ENCODE data around the gene PLA2G6.
A peak's percentile ranks its signal among the peaks of the same experiment; 100 is the strongest.

PLA2G6 gene

DNA sequence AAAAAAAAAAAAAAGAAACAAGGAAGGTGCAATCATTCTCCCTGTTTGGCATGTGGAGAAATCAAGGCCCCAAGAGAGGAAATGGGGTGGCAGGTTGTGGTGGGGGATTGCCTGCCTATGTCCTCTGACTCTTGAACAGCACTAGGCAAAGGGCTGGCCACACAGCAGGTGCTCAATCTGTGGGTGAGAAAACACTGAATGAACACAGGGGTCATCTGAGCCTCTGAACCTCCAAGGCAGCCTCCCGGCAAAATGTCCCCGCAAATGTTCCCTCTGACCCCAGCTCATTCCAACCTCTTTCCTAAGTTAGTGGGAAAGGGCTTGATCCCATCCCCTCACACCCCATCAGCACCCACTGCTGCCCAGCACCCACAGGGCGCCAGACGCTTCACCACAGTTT, 4.6 kb downstream of the PLA2G6 start:
- peak overlapping the region; percentile 99 for H3K27ac ChIP-seq (ENCODE audit: low read depth, low read length)
- peak overlapping the region in 1 of 5 donors; percentile 48 for H3K9ac ChIP-seq (ENCODE audit: low read length in 5 of 5)
- no peaks in the 10 kb centered on the region for H3K27me3 ChIP-seq (ENCODE audit: control insufficient read depth in 5 of 5, insufficient read depth in 4 of 5, low read length in 5 of 5)
- no peaks in the 10 kb centered on the region for H3K9me3 ChIP-seq (ENCODE audit: control insufficient read depth in 5 of 5, low read length in 5 of 5)
- H3K36me3 ChIP-seq (ENCODE audit: control insufficient read depth in 5 of 5, insufficient read depth in 5 of 5, low read length in 5 of 5), result no peaks in the 10 kb centered on the region
- H3K4me3 ChIP-seq (ENCODE audit: low read depth in 1 of 5, low read length in 5 of 5), result no peak overlapping the region
- H3K4me1 ChIP-seq (ENCODE audit: control insufficient read depth in 5 of 5, insufficient read depth in 5 of 5, low read length in 5 of 5), result peaks cover 21 to 78% (median 73%) of the 10 kb centered on the region in 5 donors

DNA sequence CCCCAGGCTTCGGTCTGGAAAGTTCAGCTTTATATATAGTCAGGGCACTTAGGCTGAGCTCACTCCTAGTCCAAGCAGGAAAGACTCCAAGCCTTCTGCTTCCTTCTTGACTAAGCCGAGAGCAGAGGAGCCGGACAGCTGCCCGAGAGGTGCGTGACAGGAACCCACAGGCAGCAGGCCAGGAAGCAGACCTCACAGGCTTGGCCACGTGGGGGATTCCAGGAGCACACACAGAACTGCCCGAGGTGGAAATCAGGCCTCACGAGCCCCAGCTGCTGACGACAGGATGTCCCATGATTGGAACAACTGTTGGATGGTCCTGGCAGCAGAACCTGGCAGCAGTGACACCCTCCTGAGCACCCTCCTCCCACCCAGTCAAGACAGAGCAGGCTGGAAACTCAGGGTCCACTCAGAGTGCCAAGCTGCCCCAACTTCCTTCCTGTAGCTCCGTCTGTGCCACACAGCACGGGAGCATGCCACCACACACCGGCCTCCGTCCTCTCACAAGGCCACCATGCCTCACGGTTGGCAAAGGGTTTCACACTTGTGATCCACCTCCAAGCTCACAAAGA, 5.4 kb downstream of the PLA2G6 start:
- Histone ChIP-seq H3K36me3 (ENCODE audit: control insufficient read depth in 5 of 5, insufficient read depth in 5 of 5, low read length in 5 of 5) (no peaks in the 10 kb centered on the region), H3K4me3 (ENCODE audit: low read depth in 1 of 5, low read length in 5 of 5) (no peak overlapping the region), H3K9me3 (ENCODE audit: control insufficient read depth in 5 of 5, low read length in 5 of 5) (no peaks in the 10 kb centered on the region), H3K27ac (ENCODE audit: low read depth, low read length) (peak overlapping the region; percentile 99), H3K27me3 (ENCODE audit: control insufficient read depth in 5 of 5, insufficient read depth in 4 of 5, low read length in 5 of 5) (no peaks in the 10 kb centered on the region), H3K9ac (ENCODE audit: low read length in 5 of 5) (peak overlapping the region in 3 of 5 donors; percentile 23 to 41 (median 32)), H3K4me1 (ENCODE audit: control insufficient read depth in 5 of 5, insufficient read depth in 5 of 5, low read length in 5 of 5) (peaks cover 21 to 76% (median 72%) of the 10 kb centered on the region in 5 donors)

DNA sequence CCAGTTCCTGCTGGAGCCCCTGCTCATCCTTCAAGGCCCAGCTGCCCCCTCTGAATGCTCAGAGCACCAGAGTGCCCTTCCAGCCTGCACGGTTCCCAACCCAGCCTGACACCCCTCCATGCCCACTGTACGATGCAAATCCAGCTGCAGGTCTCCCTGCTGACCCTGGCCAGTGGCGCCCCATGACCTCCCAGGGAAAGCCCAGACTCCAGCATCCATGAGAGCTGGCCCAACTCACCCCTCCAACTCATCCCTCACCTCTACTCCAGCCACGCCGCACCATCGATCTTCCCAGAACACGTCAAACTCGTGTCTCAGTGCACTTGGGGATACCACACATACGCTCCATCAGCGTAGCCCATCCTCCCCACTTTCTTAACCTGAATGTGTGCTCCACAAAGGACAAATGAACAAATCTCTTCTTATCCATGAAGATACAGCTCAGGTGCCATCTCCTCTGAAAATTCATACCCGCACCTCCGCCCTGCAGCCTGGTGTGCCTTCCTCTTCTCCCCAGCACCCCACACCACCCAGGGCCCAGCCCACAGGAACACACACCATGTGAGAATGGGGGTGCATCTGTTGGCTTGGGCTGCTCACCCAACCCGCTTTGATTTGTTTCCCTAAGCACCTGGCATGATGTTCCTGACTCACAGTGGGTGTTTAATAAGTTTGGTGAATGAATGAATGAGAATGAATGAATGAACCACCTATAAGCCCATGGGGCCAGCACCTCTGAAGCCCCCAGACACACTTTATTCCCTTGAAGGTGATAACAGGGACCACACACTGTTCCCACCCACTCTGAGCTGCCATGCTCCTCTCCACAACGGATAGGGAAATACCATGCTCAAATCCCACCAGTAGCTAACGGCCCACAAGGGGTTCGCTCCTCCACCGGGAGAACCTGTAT, 6.2 kb downstream of the PLA2G6 start:
- peak overlapping the region in 3 of 5 donors; percentile 23 to 41 (median 32) for H3K9ac ChIP-seq (ENCODE audit: low read length in 5 of 5)
- H3K4me1 ChIP-seq (ENCODE audit: control insufficient read depth in 5 of 5, insufficient read depth in 5 of 5, low read length in 5 of 5), result peaks cover 14 to 68% (median 64%) of the 10 kb centered on the region in 5 donors
- H3K4me3 ChIP-seq (ENCODE audit: low read depth in 1 of 5, low read length in 5 of 5), result no peak overlapping the region
- no peaks in the 10 kb centered on the region for H3K27me3 ChIP-seq (ENCODE audit: control insufficient read depth in 5 of 5, insufficient read depth in 4 of 5, low read length in 5 of 5)
- H3K27ac ChIP-seq (ENCODE audit: low read depth, low read length), result peak overlapping the region; percentile 99
- peaks cover 0 to 1% (median 0%) of the 10 kb centered on the region in 5 donors for H3K36me3 ChIP-seq (ENCODE audit: control insufficient read depth in 5 of 5, insufficient read depth in 5 of 5, low read length in 5 of 5)
- H3K9me3 ChIP-seq (ENCODE audit: control insufficient read depth in 5 of 5, low read length in 5 of 5), result no peaks in the 10 kb centered on the region

DNA sequence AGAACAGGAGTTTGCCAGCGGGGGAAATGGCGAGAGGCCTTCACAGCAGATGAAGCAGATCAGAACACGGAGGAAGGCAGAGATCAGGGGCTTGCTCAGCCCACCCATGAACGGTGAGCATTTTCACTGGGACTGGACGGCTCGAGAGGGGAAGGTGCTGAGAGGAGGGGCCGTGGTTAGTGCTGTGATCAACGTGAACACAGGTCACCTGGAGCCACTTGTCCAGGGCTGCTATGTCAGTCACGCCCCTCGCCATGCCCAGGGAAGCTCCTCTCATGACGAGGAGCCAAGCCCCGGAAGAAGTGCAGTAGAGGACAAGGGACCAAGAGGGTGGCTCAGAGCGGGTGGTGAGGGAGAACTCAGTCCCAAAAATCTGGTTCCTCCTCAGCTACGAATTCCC, 7.0 kb downstream of the PLA2G6 start:
- Histone ChIP-seq H3K4me1 (ENCODE audit: control insufficient read depth in 5 of 5, insufficient read depth in 5 of 5, low read length in 5 of 5) (peaks cover 14 to 60% (median 55%) of the 10 kb centered on the region in 5 donors), H3K36me3 (ENCODE audit: control insufficient read depth in 5 of 5, insufficient read depth in 5 of 5, low read length in 5 of 5) (peaks cover 0 to 3% (median 0%) of the 10 kb centered on the region in 5 donors), H3K9me3 (ENCODE audit: control insufficient read depth in 5 of 5, low read length in 5 of 5) (no peaks in the 10 kb centered on the region), H3K27ac (ENCODE audit: low read depth, low read length) (no peak overlapping the region), H3K9ac (ENCODE audit: low read length in 5 of 5) (no peak overlapping the region), H3K4me3 (ENCODE audit: low read depth in 1 of 5, low read length in 5 of 5) (no peak overlapping the region), H3K27me3 (ENCODE audit: control insufficient read depth in 5 of 5, insufficient read depth in 4 of 5, low read length in 5 of 5) (no peaks in the 10 kb centered on the region)

DNA sequence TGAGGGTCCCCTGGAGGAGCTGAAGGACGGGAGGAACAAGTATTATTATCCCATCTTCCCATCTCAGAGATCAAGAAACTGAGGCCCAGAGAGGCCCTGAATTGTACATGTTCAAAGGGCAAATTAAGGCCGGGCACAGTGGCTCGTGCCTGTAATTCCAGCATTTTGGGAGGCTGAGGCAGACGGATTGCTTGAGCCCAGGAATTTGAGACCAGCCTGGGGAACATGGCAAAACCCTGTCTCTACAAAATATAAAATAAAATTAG, 8.1 kb downstream of the PLA2G6 start:
- no peaks in the 10 kb centered on the region for H3K9me3 ChIP-seq (ENCODE audit: control insufficient read depth in 5 of 5, low read length in 5 of 5)

DNA sequence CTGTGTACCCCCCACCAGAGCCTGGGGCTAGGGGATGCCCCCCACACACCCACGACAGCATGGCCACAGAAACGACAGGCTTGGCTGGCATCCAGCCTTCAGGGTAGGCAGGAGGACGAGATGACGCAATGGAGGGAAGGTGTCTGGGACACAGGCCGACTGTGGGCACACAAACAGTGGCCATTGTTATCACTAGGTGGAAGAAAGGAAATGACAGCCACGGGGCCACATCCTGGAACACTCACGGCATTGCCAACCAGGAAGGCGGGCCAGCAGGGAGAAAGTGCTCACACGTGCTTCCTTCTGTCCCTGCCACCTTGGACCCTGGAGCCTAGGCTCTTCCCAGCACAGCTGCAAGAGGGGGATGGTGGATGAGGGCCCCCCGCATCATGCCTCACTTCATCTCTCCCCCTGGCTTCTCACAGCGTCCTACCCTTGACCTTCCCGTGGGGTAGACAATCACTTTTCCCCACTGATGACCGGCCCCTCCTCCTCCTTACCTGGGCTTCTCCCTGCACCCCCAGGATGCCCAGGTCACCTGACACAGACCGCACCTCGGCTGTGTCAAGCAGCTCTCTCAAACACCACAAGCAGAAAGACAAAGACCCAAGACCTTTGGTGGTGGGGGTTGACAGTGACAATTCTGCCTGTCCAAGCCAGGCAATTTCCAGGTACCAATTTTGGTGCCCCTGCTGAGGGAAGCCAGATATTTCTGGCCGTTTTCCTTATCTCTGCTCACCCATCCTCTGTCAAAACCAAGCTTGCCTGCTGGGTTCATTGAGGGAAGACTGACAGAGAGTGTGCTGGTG, 8.6 kb downstream of the PLA2G6 start:
- Histone ChIP-seq H3K4me1 (ENCODE audit: control insufficient read depth in 5 of 5, insufficient read depth in 5 of 5, low read length in 5 of 5) (peaks cover 12 to 60% (median 55%) of the 10 kb centered on the region in 5 donors), H3K9me3 (ENCODE audit: control insufficient read depth in 5 of 5, low read length in 5 of 5) (no peaks in the 10 kb centered on the region), H3K27me3 (ENCODE audit: control insufficient read depth in 5 of 5, insufficient read depth in 4 of 5, low read length in 5 of 5) (no peaks in the 10 kb centered on the region), H3K36me3 (ENCODE audit: control insufficient read depth in 5 of 5, insufficient read depth in 5 of 5, low read length in 5 of 5) (peaks cover 0 to 15% (median 5%) of the 10 kb centered on the region in 5 donors), H3K4me3 (ENCODE audit: low read depth in 1 of 5, low read length in 5 of 5) (no peak overlapping the region), H3K9ac (ENCODE audit: low read length in 5 of 5) (peak overlapping the region in 3 of 5 donors; percentile 2 to 37 (median 30)), H3K27ac (ENCODE audit: low read depth, low read length) (peak overlapping the region; percentile 62)

More for the DNA sequence above, 8.1 kb downstream of the PLA2G6 start:
- no peak overlapping the region for H3K4me3 ChIP-seq (ENCODE audit: low read depth in 1 of 5, low read length in 5 of 5)
- no peaks in the 10 kb centered on the region for H3K27me3 ChIP-seq (ENCODE audit: control insufficient read depth in 5 of 5, insufficient read depth in 4 of 5, low read length in 5 of 5)
- H3K36me3 ChIP-seq (ENCODE audit: control insufficient read depth in 5 of 5, insufficient read depth in 5 of 5, low read length in 5 of 5), result peaks cover 0 to 12% (median 3%) of the 10 kb centered on the region in 5 donors
- peaks cover 14 to 60% (median 55%) of the 10 kb centered on the region in 5 donors for H3K4me1 ChIP-seq (ENCODE audit: control insufficient read depth in 5 of 5, insufficient read depth in 5 of 5, low read length in 5 of 5)
- no peak overlapping the region for H3K27ac ChIP-seq (ENCODE audit: low read depth, low read length)
- no peak overlapping the region for H3K9ac ChIP-seq (ENCODE audit: low read length in 5 of 5)

DNA sequence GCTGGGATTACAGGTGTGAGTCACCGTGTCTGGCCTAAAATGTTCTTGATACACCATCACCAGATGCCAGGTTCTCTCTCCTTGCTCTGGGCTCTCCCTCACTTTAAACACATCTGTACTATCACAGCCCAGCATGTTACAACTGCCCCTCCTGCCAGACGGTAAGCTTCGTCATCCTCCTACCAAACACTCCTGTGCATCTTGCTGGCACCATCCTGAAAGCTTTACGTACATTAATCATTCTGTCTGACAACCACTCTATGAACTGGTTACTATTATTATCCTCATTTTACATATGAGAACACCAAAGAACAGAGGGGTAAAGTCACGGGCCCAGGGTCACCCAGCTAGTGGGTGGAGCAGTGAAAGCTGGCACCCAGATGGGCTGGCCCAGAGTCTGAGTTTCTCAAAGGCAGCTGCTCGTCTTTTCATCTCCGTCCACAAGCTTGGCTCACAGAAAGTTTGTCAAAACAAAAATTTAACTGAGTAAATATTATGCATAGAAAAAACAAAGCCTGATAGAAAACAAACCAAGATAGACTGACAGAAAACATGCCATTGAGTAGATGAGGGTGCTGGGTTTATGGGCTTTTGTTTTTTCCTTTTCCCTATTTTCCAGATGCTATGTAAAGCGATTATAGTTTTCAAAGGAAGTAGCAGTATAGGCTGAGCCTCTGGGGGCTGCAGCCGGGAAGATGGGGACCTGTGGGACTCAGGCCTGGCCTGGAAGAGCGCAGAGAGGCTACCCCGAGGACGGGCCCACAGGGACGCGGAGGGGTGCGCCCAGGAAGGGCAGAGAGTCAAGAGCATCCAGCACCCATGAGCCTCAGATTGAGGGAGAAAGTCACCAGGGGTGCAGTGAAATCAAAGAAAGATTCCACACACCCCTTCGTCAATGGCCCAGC, 9.5 kb downstream of the PLA2G6 start:
- Histone ChIP-seq H3K27ac (ENCODE audit: low read depth, low read length) (peak overlapping the region; percentile 62), H3K36me3 (ENCODE audit: control insufficient read depth in 5 of 5, insufficient read depth in 5 of 5, low read length in 5 of 5) (peaks cover 0 to 23% (median 5%) of the 10 kb centered on the region in 5 donors), H3K9ac (ENCODE audit: low read length in 5 of 5) (peak overlapping the region in 3 of 5 donors; percentile 2 to 37 (median 30)), H3K9me3 (ENCODE audit: control insufficient read depth in 5 of 5, low read length in 5 of 5) (no peaks in the 10 kb centered on the region), H3K4me1 (ENCODE audit: control insufficient read depth in 5 of 5, insufficient read depth in 5 of 5, low read length in 5 of 5) (peaks cover 11 to 59% (median 53%) of the 10 kb centered on the region in 5 donors), H3K4me3 (ENCODE audit: low read depth in 1 of 5, low read length in 5 of 5) (no peak overlapping the region), H3K27me3 (ENCODE audit: control insufficient read depth in 5 of 5, insufficient read depth in 4 of 5, low read length in 5 of 5) (no peaks in the 10 kb centered on the region)

DNA sequence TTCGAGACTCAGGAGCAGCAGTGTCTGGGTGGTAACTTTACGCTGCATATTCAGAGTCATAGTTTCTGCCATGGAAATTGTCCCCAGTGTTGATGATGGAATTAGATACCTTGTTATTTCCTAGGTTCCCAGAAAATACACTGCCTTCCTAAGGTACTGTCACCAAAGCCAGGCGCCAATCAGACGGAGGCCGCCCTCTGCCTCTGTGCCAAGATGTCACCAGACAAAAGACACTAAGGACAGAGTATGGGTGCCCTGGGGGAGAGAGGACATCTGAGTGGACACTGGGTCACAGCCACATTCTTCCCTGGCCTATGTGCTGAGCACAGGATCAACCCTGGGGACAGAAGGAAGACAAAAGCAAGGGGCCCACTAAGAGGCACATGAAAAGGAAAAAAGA, 11.2 kb downstream of the PLA2G6 start:
- Histone ChIP-seq H3K27me3 (ENCODE audit: control insufficient read depth in 5 of 5, insufficient read depth in 4 of 5, low read length in 5 of 5) (no peaks in the 10 kb centered on the region), H3K9me3 (ENCODE audit: control insufficient read depth in 5 of 5, low read length in 5 of 5) (no peaks in the 10 kb centered on the region), H3K4me3 (ENCODE audit: low read depth in 1 of 5, low read length in 5 of 5) (no peak overlapping the region), H3K9ac (ENCODE audit: low read length in 5 of 5) (no peak overlapping the region), H3K27ac (ENCODE audit: low read depth, low read length) (no peak overlapping the region), H3K4me1 (ENCODE audit: control insufficient read depth in 5 of 5, insufficient read depth in 5 of 5, low read length in 5 of 5) (peaks cover 6 to 48% (median 36%) of the 10 kb centered on the region in 5 donors), H3K36me3 (ENCODE audit: control insufficient read depth in 5 of 5, insufficient read depth in 5 of 5, low read length in 5 of 5) (peaks cover 0 to 28% (median 10%) of the 10 kb centered on the region in 5 donors)

DNA sequence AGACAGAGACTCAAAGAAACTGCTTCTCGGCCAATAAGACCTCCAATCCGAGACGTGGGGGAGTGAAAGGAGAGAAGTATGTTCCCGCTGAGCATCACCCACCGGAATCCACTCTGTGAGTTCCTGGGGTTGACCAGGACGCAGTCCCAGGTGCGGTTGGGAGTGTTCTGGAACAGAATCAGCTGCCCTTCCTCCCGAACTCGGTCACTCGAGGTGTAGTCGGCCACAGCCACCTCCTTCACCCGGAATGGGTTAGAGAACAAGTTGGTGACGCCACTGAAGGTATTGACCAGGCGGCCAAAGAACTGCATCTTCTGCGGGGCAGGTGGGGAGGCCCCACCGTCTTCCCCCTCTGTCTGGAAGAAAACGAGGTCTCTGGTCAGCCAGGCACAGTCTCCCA, 12.5 kb downstream of the PLA2G6 start:
- Histone ChIP-seq H3K36me3 (ENCODE audit: control insufficient read depth in 5 of 5, insufficient read depth in 5 of 5, low read length in 5 of 5) (peaks cover 0 to 32% (median 17%) of the 10 kb centered on the region in 5 donors), H3K9me3 (ENCODE audit: control insufficient read depth in 5 of 5, low read length in 5 of 5) (no peaks in the 10 kb centered on the region), H3K9ac (ENCODE audit: low read length in 5 of 5) (no peak overlapping the region), H3K4me1 (ENCODE audit: control insufficient read depth in 5 of 5, insufficient read depth in 5 of 5, low read length in 5 of 5) (peaks cover 6 to 48% (median 30%) of the 10 kb centered on the region in 5 donors), H3K27me3 (ENCODE audit: control insufficient read depth in 5 of 5, insufficient read depth in 4 of 5, low read length in 5 of 5) (no peaks in the 10 kb centered on the region), H3K27ac (ENCODE audit: low read depth, low read length) (no peak overlapping the region), H3K4me3 (ENCODE audit: low read depth in 1 of 5, low read length in 5 of 5) (no peak overlapping the region)

All from subcutaneous abdominal adipose tissue (tissue), 5 donors.